Left lung (tissue), 10 donors: ENCODE measurements around the gene FADS2. TPM values are rescaled to one million over a fixed set of nuclear protein-coding genes. Genes with fewer than 3 reads are reported as not detected.

Source experiments
- ATAC-seq: fragments of 200-7000 bp; cut with Tn5 transposase; one replicate; pipeline ENCODE4 v1.9.1; 2020; ENCODE audit warnings: moderate library complexity
- DNase-seq, 4 donors: peaks; one replicate each; pipeline ENCODE4 v3.0.0-alpha.2; 2013 to 2020
- H3K27ac ChIP-seq, 2 donors: fragments of 200-600 bp; sonication (generic) in 1 of 2; one replicate each; pipeline versions ENCODE4 v1.5.0 to v1.8.0; 2020 to 2021
- H3K27me3 ChIP-seq, 2 donors: fragments of 200-600 bp; sonication (generic) in 1 of 2; one replicate each; pipeline versions ENCODE4 v1.5.0 to v1.8.0; 2020 to 2021
- H3K36me3 ChIP-seq, 2 donors: fragments of 200-600 bp; sonication (generic) in 1 of 2; one replicate each; pipeline versions ENCODE4 v1.5.0 to v1.8.0; 2020 to 2021
- H3K4me1 ChIP-seq, 2 donors: fragments of 200-600 bp; one replicate each; pipeline ENCODE4 v1.8.0; 2021
- H3K4me3 ChIP-seq, 2 donors: fragments of 200-600 bp; sonication (generic) in 1 of 2; one replicate each; pipeline versions ENCODE4 v1.5.0 to v1.8.0; 2020 to 2021; ENCODE audit warnings: mild to moderate bottlenecking in 1 of 2
- H3K9me3 ChIP-seq, 2 donors: fragments of 200-600 bp; sonication (generic) in 1 of 2; one replicate each; pipeline versions ENCODE4 v1.5.0 to v1.8.0; 2020 to 2021
- CTCF ChIP-seq, 2 donors: fragments of 200-600 bp; sonication (generic) in 1 of 2; IDR thresholded peaks; one replicate each; pipeline versions ENCODE4 v1.5.0 to v1.8.0; 2021; ENCODE audit warnings: antibody characterized with exemption in 2 of 2
- intact Hi-C, 2 donors: fragments of 100-400 bp; cut with DNase I; formaldehyde crosslinking; loops; one replicate each; pipeline versions ENCODE4 v1.11.2 to v1.14.2; 2022
- polyA plus RNA-seq, 6 donors: library from polyadenylated mRNA; unstranded; fragments of 120-200 nt; gene quantifications; one replicate each; pipeline ENCODE4 v1.2.1, GENCODE V29; 2013; ENCODE audit not compliant: insufficient read length in 6 of 6
- total RNA-seq, 2 donors: library from RNA; stranded (reverse); fragmentation: NEBNext Ultra II Directional; extraction: Animal tissue kit (Norgen Biotek cat#: 25700); gene quantifications; one replicate each; pipeline ENCODE4 v1.2.1, GENCODE V29; 2021
- donor health status: DM: no; HTN: yes; CAD: no.
- donor health status: DM: no; HTN: no; CAD: no.

The FADS2 gene
- total and polyA plus RNA-seq, 8 donors, result 45.4 to 295 (median 94.9) TPM

GRCh38 chr11:61905067-61905696 lies 77.1 kb downstream of the FADS2 start:
- TF ChIP-seq CTCF (IDR thresholded peaks at IDR 0.05), result no peak
- ATAC-seq (no peak), DNase-seq (no peak)
- no peak overlapping the region for H3K27ac ChIP-seq
- no peaks in the 10 kb centered on the region for H3K27me3 ChIP-seq
- peaks cover 0 to 15% of the 10 kb centered on the region in 2 donors for H3K36me3 ChIP-seq
- intact Hi-C loops, result no loop called here
- no peaks in the 10 kb centered on the region for H3K9me3 ChIP-seq
- H3K4me3 ChIP-seq, result no peak overlapping the region
- peaks cover 8 to 9% of the 10 kb centered on the region in 2 donors for H3K4me1 ChIP-seq

GRCh38 chr11:61905801-61906521 lies 77.9 kb downstream of the FADS2 start:
- intact Hi-C loops, result no loop called here
- ATAC-seq, result no peak
- H3K27ac ChIP-seq, result no peak overlapping the region

GRCh38 chr11:61906522-61906909 lies 78.4 kb downstream of the FADS2 start:
- DNase-seq (no peak), ATAC-seq (no peak)
- Histone ChIP-seq H3K27me3 (no peaks in the 10 kb centered on the region), H3K4me1 (peaks cover 9 to 12% of the 10 kb centered on the region in 2 donors), H3K27ac (no peak overlapping the region), H3K36me3 (peaks cover 0 to 15% of the 10 kb centered on the region in 2 donors), H3K9me3 (no peaks in the 10 kb centered on the region), H3K4me3 (no peak overlapping the region)
- TF ChIP-seq CTCF (IDR thresholded peaks at IDR 0.05), result no peak
- intact Hi-C loops, result no loop called here

More at GRCh38 chr11:61905801-61906521, 77.9 kb downstream of the FADS2 start:
- DNase-seq, result no peak
- no peaks in the 10 kb centered on the region for H3K27me3 ChIP-seq
- peaks cover 8 to 9% of the 10 kb centered on the region in 2 donors for H3K4me1 ChIP-seq
- no peak for TF ChIP-seq CTCF (IDR thresholded peaks at IDR 0.05)
- H3K9me3 ChIP-seq, result no peaks in the 10 kb centered on the region
- peaks cover 0 to 15% of the 10 kb centered on the region in 2 donors for H3K36me3 ChIP-seq
- H3K4me3 ChIP-seq, result no peak overlapping the region

- no peak overlapping the region for H3K27ac ChIP-seq
- no peak for ATAC-seq
- intact Hi-C loops, result no loop called here
These were observed 79.2 kb downstream of the FADS2 start for GRCh38 chr11:61907282-61907681.

More at GRCh38 chr11:61907282-61907681, 79.2 kb downstream of the FADS2 start:
- DNase-seq, result peak in 1 of 4 donors; percentile 67
- H3K27me3 ChIP-seq, result no peaks in the 10 kb centered on the region
- peaks cover 9 to 20% of the 10 kb centered on the region in 2 donors for H3K4me1 ChIP-seq
- H3K9me3 ChIP-seq, result no peaks in the 10 kb centered on the region
- H3K4me3 ChIP-seq, result no peak overlapping the region
- H3K36me3 ChIP-seq, result peaks cover 0 to 15% of the 10 kb centered on the region in 2 donors
- TF ChIP-seq CTCF (IDR thresholded peaks at IDR 0.05), result no peak
